Measurements from ENCODE around the gene IQGAP2.

Gene IQGAP2

GRCh38 chr5:76694317-76694716 is 291.2 kb downstream of the IQGAP2 start:
- Histone ChIP-seq H3K4me1 (ENCODE audit: control insufficient read depth, insufficient read depth, low read length) (peaks cover 5% of the 10 kb centered on the region; the same call in 1 of the 2 replicates), H3K4me3 (ENCODE audit: low read depth, low read length) (no peak overlapping the region), H3K9me3 (ENCODE audit: control insufficient read depth, insufficient read depth, low read depth, low read length) (no peaks in the 10 kb centered on the region), H3K27ac (ENCODE audit: extremely low read depth, low read depth, low read length) (no peak overlapping the region), H3K36me3 (ENCODE audit: control insufficient read depth in 2 of 2, insufficient read depth in 1 of 2, low read length in 2 of 2) (no peaks in the 10 kb centered on the region)
- TF ChIP-seq ZNF837 (tag by site-specific recombination; IDR thresholded peaks at IDR 0.05) (no peak), ZNF121 (tag by site-specific recombination; IDR thresholded peaks at IDR 0.05) (no peak), ZNF561 (tag by site-specific recombination; IDR thresholded peaks at IDR 0.05; ENCODE audit: borderline replicate concordance) (no peak), TSHZ1 (tag by site-specific recombination; IDR thresholded peaks at IDR 0.05; ENCODE audit: borderline replicate concordance) (no peak), KLF10 (tag by site-specific recombination; IDR thresholded peaks at IDR 0.05) (no peak), REST (tag by site-specific recombination; IDR thresholded peaks at IDR 0.05) (no peak), REPIN1 (tag by site-specific recombination; IDR thresholded peaks at IDR 0.05; ENCODE audit: low read depth) (no peak), ZNF112 (tag by site-specific recombination; IDR thresholded peaks at IDR 0.05) (no peak)
- ChIA-PET POLR2A (no interaction called here), CTCF (interaction anchor here (0.5 kb wide), 1 partner anchor 19 kb away, joined by 4 read pairs; no protein-coding TSS in a partner anchor)

DNA sequence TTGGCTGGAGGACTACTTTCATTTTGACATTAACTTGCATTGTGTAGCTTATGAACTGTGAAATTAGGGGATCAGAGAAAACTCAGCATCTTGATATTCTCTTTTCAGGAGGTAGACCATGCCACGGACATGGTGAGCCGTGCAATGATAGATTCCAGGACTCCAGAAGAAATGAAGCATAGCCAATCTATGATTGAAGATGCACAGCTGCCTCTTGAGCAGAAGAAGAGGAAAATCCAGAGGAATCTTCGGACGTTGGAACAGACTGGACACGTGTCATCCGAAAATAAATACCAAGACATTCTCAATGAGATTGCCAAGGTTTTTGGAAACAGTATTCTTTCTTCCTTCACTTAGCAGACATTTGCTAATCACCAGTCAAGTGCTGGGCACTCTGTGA is 292.3 kb downstream of the IQGAP2 start:
- Histone ChIP-seq H3K9me3 (ENCODE audit: control insufficient read depth, insufficient read depth, low read depth, low read length) (no peaks in the 10 kb centered on the region), H3K36me3 (ENCODE audit: control insufficient read depth in 2 of 2, insufficient read depth in 1 of 2, low read length in 2 of 2) (no peaks in the 10 kb centered on the region), H3K4me1 (ENCODE audit: control insufficient read depth, insufficient read depth, low read length) (peaks cover 5% of the 10 kb centered on the region; the same call in 1 of the 2 replicates), H3K27ac (ENCODE audit: extremely low read depth, low read depth, low read length) (no peak overlapping the region), H3K4me3 (ENCODE audit: low read depth, low read length) (no peak overlapping the region)
- ChIA-PET POLR2A (interaction anchor here (0.6 kb wide), 1 partner anchor 15 kb away, joined by 3 read pairs; no protein-coding TSS in a partner anchor), CTCF (interaction anchor here (0.6 kb wide), 1 partner anchor 17 kb away, joined by 4 read pairs; no protein-coding TSS in a partner anchor)
- no peak for TF ChIP-seq EGR2 (tag by site-specific recombination; IDR thresholded peaks at IDR 0.05; ENCODE audit: low read depth)
- no peak for TF ChIP-seq ZNF248 (tag by site-specific recombination; IDR thresholded peaks at IDR 0.05)
- no peak for TF ChIP-seq ZNF692 (tag by site-specific recombination; IDR thresholded peaks at IDR 0.05)
- TF ChIP-seq PRDM10 (tag by site-specific recombination; IDR thresholded peaks at IDR 0.05): no peak
- TF ChIP-seq ZNF561 (tag by site-specific recombination; IDR thresholded peaks at IDR 0.05; ENCODE audit: borderline replicate concordance): no peak
- TF ChIP-seq ZNF747 (tag by site-specific recombination; IDR thresholded peaks at IDR 0.05): no peak
- TF ChIP-seq, protein P1, sequence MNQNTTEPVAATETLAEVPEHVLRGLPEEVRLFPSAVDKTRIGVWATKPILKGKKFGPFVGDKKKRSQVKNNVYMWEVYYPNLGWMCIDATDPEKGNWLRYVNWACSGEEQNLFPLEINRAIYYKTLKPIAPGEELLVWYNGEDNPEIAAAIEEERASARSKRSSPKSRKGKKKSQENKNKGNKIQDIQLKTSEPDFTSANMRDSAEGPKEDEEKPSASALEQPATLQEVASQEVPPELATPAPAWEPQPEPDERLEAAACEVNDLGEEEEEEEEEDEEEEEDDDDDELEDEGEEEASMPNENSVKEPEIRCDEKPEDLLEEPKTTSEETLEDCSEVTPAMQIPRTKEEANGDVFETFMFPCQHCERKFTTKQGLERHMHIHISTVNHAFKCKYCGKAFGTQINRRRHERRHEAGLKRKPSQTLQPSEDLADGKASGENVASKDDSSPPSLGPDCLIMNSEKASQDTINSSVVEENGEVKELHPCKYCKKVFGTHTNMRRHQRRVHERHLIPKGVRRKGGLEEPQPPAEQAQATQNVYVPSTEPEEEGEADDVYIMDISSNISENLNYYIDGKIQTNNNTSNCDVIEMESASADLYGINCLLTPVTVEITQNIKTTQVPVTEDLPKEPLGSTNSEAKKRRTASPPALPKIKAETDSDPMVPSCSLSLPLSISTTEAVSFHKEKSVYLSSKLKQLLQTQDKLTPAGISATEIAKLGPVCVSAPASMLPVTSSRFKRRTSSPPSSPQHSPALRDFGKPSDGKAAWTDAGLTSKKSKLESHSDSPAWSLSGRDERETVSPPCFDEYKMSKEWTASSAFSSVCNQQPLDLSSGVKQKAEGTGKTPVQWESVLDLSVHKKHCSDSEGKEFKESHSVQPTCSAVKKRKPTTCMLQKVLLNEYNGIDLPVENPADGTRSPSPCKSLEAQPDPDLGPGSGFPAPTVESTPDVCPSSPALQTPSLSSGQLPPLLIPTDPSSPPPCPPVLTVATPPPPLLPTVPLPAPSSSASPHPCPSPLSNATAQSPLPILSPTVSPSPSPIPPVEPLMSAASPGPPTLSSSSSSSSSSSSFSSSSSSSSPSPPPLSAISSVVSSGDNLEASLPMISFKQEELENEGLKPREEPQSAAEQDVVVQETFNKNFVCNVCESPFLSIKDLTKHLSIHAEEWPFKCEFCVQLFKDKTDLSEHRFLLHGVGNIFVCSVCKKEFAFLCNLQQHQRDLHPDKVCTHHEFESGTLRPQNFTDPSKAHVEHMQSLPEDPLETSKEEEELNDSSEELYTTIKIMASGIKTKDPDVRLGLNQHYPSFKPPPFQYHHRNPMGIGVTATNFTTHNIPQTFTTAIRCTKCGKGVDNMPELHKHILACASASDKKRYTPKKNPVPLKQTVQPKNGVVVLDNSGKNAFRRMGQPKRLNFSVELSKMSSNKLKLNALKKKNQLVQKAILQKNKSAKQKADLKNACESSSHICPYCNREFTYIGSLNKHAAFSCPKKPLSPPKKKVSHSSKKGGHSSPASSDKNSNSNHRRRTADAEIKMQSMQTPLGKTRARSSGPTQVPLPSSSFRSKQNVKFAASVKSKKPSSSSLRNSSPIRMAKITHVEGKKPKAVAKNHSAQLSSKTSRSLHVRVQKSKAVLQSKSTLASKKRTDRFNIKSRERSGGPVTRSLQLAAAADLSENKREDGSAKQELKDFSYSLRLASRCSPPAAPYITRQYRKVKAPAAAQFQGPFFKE (tag by site-specific recombination; IDR thresholded peaks at IDR 0.05; ENCODE audit: borderline replicate concordance): no peak
- TF ChIP-seq ZNF600 (tag by site-specific recombination; IDR thresholded peaks at IDR 0.05): no peak

All from HEK293 (cell line).